GM12892 (cell line): ENCODE results near the gene ANKRD33.

Experiments
- DNase-seq: peaks from one replicate; pipeline ENCODE4 v3.0.0; 2011; ENCODE audit not compliant: insufficient read length
- FAIRE-seq: peaks from 2 replicates; lab custom pipeline; 2011; peaks lifted over from hg19 to GRCh38; lab: Jason Lieb, UNC
- POLR2A ChIP-seq: IDR thresholded peaks from 2 replicates; pipeline ENCODE4 v1.6.1; 2011; ENCODE audit warnings: low read depth, low read length, control low read depth
- POLR2AphosphoS5 ChIP-seq: IDR thresholded peaks from 2 replicates; pipeline ENCODE4 v1.6.1; 2011; ENCODE audit warnings: low read depth, low read length, control low read depth
- TAF1 ChIP-seq: IDR thresholded peaks from 2 replicates; pipeline ENCODE4 v1.6.1; 2011; ENCODE audit warnings: low read depth, mild to moderate bottlenecking, control low read depth, low read length, borderline replicate concordance

ANKRD33 gene

DNA sequence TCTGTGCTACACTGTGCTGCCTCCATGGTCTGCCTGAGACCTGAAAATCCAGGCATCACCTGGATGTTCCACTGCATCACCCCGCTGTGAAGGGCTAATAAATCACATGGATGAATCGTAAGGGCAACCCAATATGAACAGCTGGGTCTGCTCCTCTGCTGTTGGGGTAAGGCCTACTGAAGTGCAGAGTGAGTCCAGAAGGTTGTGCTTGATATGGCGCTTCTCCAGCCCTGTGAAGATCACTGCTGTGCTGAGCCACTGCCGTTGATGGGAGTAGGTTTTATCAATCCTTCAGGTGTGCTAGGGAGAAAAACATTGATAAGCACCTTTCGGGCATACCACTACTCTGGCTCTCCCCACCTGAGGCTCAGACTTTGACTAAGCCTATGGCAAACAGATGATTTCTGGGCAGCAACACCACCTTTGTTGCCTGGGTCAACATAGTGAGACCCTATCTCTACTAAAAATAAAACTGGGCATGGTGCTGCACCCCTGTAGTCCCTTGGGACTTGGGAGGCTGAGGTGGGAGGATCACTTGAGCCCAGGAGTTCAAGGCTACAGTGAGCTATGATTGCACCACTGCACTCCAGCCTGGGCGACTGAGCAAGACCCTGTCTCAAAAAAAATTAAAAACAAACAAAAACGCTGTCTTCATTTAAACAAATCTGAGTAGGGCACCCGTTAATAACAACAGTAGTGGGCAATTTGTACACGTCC is 21.1 kb downstream of the ANKRD33 start:
- FAIRE-seq = no peak
- no peak for TF ChIP-seq TAF1
- TF ChIP-seq POLR2AphosphoS5 = no peak
- no peak for TF ChIP-seq POLR2A

DNA sequence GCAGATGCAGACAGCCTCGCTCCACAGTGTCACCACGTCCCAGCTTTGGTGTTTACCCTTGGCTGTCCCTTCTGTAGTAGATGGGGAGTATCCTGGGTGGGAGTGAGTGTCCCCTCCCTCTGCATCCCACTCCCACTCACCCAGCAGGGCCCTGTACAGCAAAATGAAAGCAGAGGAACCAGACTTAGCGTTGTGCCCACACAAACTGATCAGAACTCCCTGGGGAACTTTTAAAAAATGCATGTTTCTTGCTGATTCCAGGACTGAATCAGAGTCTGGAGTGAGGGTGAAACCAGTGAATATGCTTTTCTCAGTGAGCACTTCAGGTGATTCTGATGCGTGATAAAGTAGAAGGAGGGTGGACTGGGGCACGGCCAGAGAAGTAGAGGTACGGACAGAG is 22.3 kb downstream of the ANKRD33 start:
- DNase-seq (no peak), FAIRE-seq (no peak)
- TF ChIP-seq POLR2AphosphoS5 (no peak), POLR2A (no peak), TAF1 (no peak)

More for the DNA sequence above, 21.1 kb downstream of the ANKRD33 start:
- DNase-seq = no peak

DNA sequence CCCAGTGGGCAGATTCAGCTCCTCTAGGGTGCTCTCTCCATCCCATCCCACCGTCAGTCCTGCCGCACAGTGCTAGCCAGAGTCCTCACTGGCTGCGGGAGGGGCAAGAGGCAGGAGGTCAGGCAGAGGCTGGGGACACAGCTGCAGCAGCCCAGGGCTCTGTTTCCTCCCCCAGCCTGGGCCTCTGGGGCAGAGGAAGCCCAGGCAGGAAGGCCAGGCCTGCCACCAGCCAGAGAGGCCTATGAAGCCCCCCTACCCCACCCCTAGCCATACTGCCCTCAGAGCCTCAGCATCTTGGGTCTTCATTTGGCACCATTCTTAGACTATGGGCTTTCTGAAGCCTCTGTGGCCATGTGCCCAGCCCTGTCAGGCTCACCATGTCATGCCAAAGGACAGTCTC is 22.8 kb downstream of the ANKRD33 start:
- FAIRE-seq (no peak), DNase-seq (no peak)
- TF ChIP-seq POLR2A (no peak), TAF1 (no peak), POLR2AphosphoS5 (no peak)

DNA sequence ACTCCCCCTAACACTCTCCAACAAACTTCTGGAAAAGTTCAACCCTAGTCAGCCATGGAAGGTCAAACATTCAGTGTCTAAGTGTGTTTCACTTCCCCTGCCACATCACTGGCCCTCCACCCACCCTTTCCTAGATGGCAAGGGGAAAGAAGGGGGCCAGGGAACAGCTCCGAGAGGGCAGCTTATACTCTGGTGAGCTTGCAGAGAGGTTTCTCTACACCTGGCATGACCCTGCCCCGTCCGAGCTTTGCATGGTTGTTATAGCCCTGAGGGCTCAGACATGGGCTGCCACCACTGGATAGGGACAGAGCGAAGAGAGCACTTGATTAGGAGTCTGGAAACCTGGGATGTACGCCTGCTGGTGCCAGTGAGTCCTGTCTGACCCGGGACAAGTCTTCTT is 23.4 kb downstream of the ANKRD33 start:
- no peak for DNase-seq
- no peak for FAIRE-seq
- TF ChIP-seq TAF1 (no peak), POLR2A (no peak), POLR2AphosphoS5 (no peak)

DNA sequence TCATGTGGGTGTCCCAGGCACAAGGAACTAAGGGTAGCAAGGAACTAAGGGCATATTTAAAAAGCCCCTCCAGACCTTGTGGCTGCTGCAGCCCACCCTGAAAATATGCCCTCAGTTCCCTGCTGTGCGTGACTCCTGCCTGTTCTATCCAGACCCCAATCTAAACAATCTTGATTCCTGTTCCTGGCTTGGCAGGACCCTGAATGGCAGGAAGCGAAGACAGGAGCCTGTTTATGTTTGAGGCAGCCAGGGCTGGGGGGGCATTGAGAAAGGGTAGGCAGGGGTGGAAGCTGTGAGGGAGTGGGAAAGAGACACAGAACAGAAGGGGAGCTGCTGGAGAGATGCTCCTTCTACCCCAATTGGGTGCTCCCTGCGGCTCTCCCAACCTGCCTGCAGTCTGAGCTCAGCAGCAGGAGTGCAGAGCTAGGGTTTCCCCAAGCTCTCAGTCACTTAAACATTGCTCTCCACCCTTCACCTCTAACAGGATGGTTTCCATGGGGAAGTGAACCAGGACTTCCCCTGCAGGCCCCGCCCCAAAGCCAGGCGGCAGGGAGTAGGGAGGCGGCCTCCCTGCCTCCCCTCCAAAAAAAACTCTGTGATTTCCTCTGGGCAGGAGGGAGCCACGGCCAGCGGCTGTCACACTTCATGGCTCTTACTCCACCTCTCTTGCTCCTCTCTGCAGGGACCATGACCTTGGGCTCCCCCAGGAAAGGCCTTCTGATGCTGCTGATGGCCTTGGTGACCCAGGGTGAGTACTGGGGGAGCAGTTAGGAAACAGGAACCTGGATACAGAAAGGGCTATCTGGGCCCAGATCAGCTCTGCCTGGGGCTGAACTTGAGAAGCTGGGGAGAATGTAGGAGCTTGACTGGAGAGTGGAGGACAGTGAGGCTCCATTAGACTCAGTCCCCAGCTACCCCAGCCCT is 24.1 kb downstream of the ANKRD33 start:
- FAIRE-seq = no peak
- no peak for TF ChIP-seq POLR2AphosphoS5
- no peak for TF ChIP-seq POLR2A
- no peak for TF ChIP-seq TAF1
- DNase-seq = no peak

DNA sequence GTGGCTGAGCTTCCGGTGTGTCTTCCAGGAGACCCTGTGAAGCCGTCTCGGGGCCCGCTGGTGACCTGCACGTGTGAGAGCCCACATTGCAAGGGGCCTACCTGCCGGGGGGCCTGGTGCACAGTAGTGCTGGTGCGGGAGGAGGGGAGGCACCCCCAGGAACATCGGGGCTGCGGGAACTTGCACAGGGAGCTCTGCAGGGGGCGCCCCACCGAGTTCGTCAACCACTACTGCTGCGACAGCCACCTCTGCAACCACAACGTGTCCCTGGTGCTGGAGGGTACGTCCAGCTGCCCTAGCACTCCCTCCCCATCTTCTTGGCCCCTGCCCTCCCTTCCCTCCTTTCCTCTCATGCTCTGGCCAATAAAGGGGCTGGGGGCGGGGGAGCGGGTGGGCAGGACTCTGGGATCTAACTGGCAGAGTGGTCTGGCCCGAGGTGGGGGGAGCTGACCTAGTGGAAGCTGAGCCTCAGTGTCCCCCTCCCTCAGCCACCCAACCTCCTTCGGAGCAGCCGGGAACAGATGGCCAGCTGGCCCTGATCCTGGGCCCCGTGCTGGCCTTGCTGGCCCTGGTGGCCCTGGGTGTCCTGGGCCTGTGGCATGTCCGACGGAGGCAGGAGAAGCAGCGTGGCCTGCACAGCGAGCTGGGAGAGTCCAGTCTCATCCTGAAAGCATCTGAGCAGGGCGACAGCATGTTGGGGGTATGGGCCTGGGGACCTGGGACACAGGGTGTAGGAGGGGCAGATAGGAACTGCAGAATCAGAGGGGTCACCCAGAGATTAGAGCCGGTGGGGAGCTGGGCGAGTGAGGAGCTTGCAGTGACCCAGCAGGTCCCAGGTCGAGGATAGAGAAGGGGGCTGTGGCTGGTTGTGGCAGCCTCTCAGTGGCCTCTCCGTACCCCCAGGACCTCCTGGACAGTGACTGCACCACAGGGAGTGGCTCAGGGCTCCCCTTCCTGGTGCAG is 25.4 kb downstream of the ANKRD33 start:
- FAIRE-seq = no peak
- no peak for TF ChIP-seq POLR2AphosphoS5
- no peak for DNase-seq

DNA sequence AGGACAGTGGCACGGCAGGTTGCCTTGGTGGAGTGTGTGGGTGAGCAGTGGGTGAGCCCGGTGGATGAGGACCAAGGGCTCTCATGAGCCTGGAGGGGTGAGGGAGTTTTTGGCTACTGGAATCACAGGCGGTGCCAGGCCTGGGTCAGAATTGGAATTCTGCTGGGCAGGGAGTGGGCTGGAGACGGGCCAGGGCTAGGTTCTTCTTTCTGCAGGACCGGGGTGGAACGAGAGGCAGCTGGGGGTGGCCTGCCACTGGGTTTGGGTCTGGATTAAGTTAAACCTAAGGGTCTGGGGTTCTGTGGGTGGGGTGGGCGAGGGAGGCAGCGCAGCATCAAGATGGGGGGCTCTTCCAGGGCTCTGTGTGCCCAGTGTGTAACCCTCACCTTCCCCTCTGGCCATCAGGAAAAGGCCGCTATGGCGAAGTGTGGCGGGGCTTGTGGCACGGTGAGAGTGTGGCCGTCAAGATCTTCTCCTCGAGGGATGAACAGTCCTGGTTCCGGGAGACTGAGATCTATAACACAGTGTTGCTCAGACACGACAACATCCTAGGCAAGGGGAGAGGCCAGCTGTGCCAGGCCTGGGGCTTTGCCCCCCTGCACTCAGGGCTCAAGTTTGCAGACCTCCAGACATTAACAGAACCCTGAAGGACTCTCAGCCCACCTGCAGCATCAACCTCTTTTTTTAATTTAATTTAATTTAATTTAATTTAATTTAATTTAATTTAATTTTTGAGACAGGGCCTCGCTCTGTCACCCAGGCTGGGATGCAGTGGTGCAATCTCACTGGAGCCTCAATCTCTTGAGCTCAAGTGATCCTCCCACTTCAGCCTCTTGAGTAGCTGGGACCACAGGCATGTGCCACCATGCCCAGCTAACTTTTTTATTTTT is 26.4 kb downstream of the ANKRD33 start:
- DNase-seq (no peak), FAIRE-seq (no peak)
- TF ChIP-seq POLR2AphosphoS5 (no peak), TAF1 (no peak), POLR2A (no peak)

DNA sequence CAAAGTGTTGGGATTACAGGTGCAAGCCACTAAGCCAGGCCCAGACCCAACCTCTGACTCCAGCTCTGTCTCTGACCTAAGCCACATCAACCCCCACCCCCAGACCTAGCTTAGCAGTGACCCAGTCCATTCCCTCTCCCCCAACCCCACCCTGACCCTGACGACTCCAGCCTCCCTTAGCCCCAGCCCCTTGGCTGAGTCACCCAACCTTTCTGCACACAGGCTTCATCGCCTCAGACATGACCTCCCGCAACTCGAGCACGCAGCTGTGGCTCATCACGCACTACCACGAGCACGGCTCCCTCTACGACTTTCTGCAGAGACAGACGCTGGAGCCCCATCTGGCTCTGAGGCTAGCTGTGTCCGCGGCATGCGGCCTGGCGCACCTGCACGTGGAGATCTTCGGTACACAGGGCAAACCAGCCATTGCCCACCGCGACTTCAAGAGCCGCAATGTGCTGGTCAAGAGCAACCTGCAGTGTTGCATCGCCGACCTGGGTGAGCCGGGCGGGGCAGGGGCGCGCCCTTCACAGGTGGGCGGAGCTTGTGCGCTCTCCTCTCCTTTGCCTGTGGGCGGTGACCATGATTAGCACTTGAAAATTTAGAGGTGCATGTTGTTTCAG is 27.2 kb downstream of the ANKRD33 start:
- FAIRE-seq = no peak
- TF ChIP-seq TAF1 = no peak
- TF ChIP-seq POLR2AphosphoS5 = no peak
- no peak for TF ChIP-seq POLR2A
- DNase-seq = no peak

DNA sequence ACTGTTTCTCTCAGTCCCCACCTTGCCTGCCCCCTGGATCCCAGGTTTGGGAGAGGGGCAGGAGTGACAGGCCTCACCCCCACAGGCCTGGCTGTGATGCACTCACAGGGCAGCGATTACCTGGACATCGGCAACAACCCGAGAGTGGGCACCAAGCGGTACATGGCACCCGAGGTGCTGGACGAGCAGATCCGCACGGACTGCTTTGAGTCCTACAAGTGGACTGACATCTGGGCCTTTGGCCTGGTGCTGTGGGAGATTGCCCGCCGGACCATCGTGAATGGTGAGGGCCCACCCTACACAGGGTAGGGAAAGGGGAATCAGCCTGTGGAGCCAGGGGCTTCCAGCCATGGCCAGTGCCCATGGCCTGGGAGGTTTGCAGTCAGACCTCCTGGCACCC is 28.0 kb downstream of the ANKRD33 start:
- no peak for FAIRE-seq
- DNase-seq = no peak
- TF ChIP-seq TAF1 = no peak
- TF ChIP-seq POLR2AphosphoS5 = no peak
- no peak for TF ChIP-seq POLR2A
